Measurements from ENCODE around the gene CNTLN.
A peak's percentile ranks its signal among the peaks of the same experiment; 100 is the strongest.
"Not testable (repeated sequence)": the region's sequence is repeated elsewhere in the genome, so short reads cannot be mapped to it uniquely, and the experiment has no call there.

CNTLN gene

GRCh38 chr9:17166346-17166745 lies 31.5 kb downstream of the CNTLN start:
- TF ChIP-seq CTCF (IDR thresholded peaks at IDR 0.05; ENCODE audit: low read depth, low read length, missing control alignments), result no peak
- H3K4me3 ChIP-seq (ENCODE audit: low read depth, low read length), result no peak overlapping the region
- in situ Hi-C loops (cut with HindIII; ENCODE audit: low sequenced_read_pairs), result no loop called here
- DNase-seq (ENCODE audit: low read depth), result no peak

- TF ChIP-seq CTCF (IDR thresholded peaks at IDR 0.05; ENCODE audit: low read depth, low read length, missing control alignments), result no peak
- in situ Hi-C loops (cut with HindIII; ENCODE audit: low sequenced_read_pairs), result no loop called here
- DNase-seq (ENCODE audit: low read depth), result no peak
- no peak overlapping the region for H3K4me3 ChIP-seq (ENCODE audit: low read depth, low read length)
These were observed 36.7 kb downstream of the CNTLN start for GRCh38 chr9:17171309-17172094.

GRCh38 chr9:17177496-17177895 lies 42.7 kb downstream of the CNTLN start:
- DNase-seq (ENCODE audit: low read depth); in situ Hi-C loops (cut with HindIII; ENCODE audit: low sequenced_read_pairs): not testable (repeated sequence)

GRCh38 chr9:17185481-17186029 lies 50.7 kb downstream of the CNTLN start:
- DNase-seq (ENCODE audit: low read depth), result no peak
- H3K4me3 ChIP-seq (ENCODE audit: low read depth, low read length), result no peak overlapping the region
- in situ Hi-C loops (cut with HindIII; ENCODE audit: low sequenced_read_pairs), result no loop called here
- no peak for TF ChIP-seq CTCF (IDR thresholded peaks at IDR 0.05; ENCODE audit: low read depth, low read length, missing control alignments)

More at GRCh38 chr9:17177496-17177895, 42.7 kb downstream of the CNTLN start:
- H3K4me3 ChIP-seq (ENCODE audit: low read depth, low read length), result not testable (repeated sequence)

DNA sequence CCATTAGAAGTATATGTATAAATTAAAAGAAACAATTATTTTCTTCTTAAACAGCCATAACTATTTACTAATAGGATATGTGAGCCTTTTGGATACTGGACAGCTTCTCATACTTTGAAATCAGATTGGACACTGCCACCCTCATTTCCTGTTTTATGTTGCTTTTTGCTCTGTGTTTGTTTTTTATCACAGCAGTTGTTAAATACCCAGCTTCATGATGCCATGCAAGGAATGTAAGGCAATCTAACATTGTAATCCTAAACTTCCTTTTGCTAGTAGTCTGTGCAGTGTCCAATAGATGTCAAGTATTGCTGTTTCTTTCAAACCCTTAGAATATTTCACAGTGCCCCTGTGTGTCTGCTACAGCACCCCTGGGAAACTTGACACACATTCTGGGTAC lies 56.2 kb downstream of the CNTLN start:
- in situ Hi-C loops (cut with HindIII; ENCODE audit: low sequenced_read_pairs), result no loop called here
- DNase-seq (ENCODE audit: low read depth), result peak; percentile 2
- no peak overlapping the region for H3K4me3 ChIP-seq (ENCODE audit: low read depth, low read length)
- no peak for TF ChIP-seq CTCF (IDR thresholded peaks at IDR 0.05; ENCODE audit: low read depth, low read length, missing control alignments)

GRCh38 chr9:17204611-17205152 lies 69.8 kb downstream of the CNTLN start:
- no peak for DNase-seq (ENCODE audit: low read depth)
- no peak for TF ChIP-seq CTCF (IDR thresholded peaks at IDR 0.05; ENCODE audit: low read depth, low read length, missing control alignments)
- H3K4me3 ChIP-seq (ENCODE audit: low read depth, low read length), result no peak overlapping the region
- in situ Hi-C loops (cut with HindIII; ENCODE audit: low sequenced_read_pairs), result no loop called here

DNA sequence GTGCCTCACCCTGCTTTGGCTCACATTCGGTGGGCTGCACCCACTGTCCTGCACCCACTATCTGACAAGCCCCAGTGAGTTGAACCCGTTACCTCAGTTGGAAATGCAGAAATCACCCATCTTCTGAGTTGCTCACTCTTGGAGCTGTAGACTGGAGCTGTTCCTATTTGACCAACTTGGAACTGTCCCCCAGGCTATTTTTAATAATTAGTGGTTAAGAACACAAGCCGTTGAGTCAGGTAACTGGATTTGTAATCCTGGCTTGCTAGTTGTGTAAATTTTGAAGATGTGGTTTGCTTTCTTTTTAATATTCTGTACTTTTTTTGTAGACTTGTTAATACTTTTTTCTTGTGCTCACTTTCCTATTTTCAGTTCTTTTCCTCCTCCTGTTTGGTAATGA lies 81.2 kb downstream of the CNTLN start:
- in situ Hi-C loops (cut with HindIII; ENCODE audit: low sequenced_read_pairs), result no loop called here
- H3K4me3 ChIP-seq (ENCODE audit: low read depth, low read length), result no peak overlapping the region
- DNase-seq (ENCODE audit: low read depth), result no peak
- no peak for TF ChIP-seq CTCF (IDR thresholded peaks at IDR 0.05; ENCODE audit: low read depth, low read length, missing control alignments)
